PC-3 (cell line): Measurements from ENCODE around the gene PRKRIP1. TPM values are rescaled to one million over a fixed set of nuclear protein-coding genes. Genes with fewer than 3 reads are reported as not detected.

Experiments
- ATAC-seq: fragments of 200-7000 bp; cut with Tn5 transposase; 2 replicates; pipeline ENCODE4 v1.9.1; 2020; ENCODE audit warnings: mild to moderate bottlenecking, moderate library complexity
- BruUV-seq: library from RNA; stranded (reverse); fragments of 400-500 nt; replicated peaks from 2 replicates; lab custom pipeline; 2021; lab: Mats Ljungman, UMichigan
- CTCF ChIA-PET: fragments of 300-600 bp; sonication (Branson Sonifier 250); formaldehyde crosslinking; loops from one replicate; lab custom pipeline; 2022; ENCODE audit warnings: antibody characterized with exemption; lab: Charles Lee
- POLR2A ChIA-PET: fragments of 300-600 bp; sonication (Branson Sonifier 250); formaldehyde crosslinking; loops from one replicate; lab custom pipeline; 2022; ENCODE audit warnings: antibody characterized with exemption; ENCODE audit not compliant: unreplicated experiment; lab: Charles Lee
- DNase-seq: peaks from one replicate; pipeline ENCODE4 v3.0.0-alpha.2; 2015
- H2AFZ ChIP-seq: fragments of 300-600 bp; sonication (generic); 2 replicates; pipeline ENCODE4 v1.6.0; 2016; ENCODE audit warnings: antibody characterized with exemption, low read length
- H3F3A ChIP-seq: fragments of 300-600 bp; sonication (generic); one replicate; pipeline ENCODE4 v1.6.0; 2017; ENCODE audit warnings: antibody characterized with exemption, low read length, control low read depth, mild to moderate bottlenecking; ENCODE audit not compliant: unreplicated experiment
- H3K27ac ChIP-seq: fragments of 300-600 bp; sonication (generic); 2 replicates; pipeline ENCODE4 v1.5.1; 2016; ENCODE audit warnings: mild to moderate bottlenecking, low read length
- H3K27me3 ChIP-seq: fragments of 300-600 bp; sonication (generic); 2 replicates; pipeline ENCODE4 v1.6.1; 2016; ENCODE audit warnings: low read length, mixed read lengths
- H3K36me3 ChIP-seq: fragments of 300-600 bp; sonication (generic); 2 replicates; pipeline ENCODE4 v1.6.1; 2016; ENCODE audit warnings: low read depth, mixed run types, low read length, mixed read lengths
- H3K4me1 ChIP-seq: fragments of 300-600 bp; sonication (generic); 2 replicates; pipeline ENCODE4 v1.5.1; 2016; ENCODE audit warnings: low read length; ENCODE audit not compliant: insufficient read depth
- H3K4me2 ChIP-seq: fragments of 300-600 bp; sonication (generic); 2 replicates; pipeline ENCODE4 v1.6.0; 2016; ENCODE audit warnings: low read length
- H3K4me3 ChIP-seq: fragments of 300-600 bp; sonication (generic); 2 replicates; pipeline ENCODE4 v1.5.1; 2016; ENCODE audit warnings: mild to moderate bottlenecking, low read length, mixed read lengths
- H3K79me2 ChIP-seq: fragments of 300-600 bp; sonication (generic); 2 replicates; pipeline ENCODE4 v1.6.1; 2017; ENCODE audit warnings: low read length, mixed read lengths
- H3K9ac ChIP-seq: fragments of 300-600 bp; sonication (generic); 2 replicates; pipeline ENCODE4 v1.6.0; 2016; ENCODE audit warnings: mild to moderate bottlenecking, low read length
- H3K9me2 ChIP-seq: fragments of 300-600 bp; sonication (generic); replicated peaks from 2 replicates; pipeline ENCODE4 v1.6.1; 2016; ENCODE audit warnings: mixed run types, low read length, mixed read lengths
- H3K9me3 ChIP-seq: fragments of 300-600 bp; sonication (generic); 2 replicates; pipeline ENCODE4 v1.6.1; 2016; ENCODE audit warnings: low read length, mixed read lengths
- H4K20me1 ChIP-seq: fragments of 300-600 bp; sonication (generic); 2 replicates; pipeline ENCODE4 v1.6.1; 2016; ENCODE audit warnings: low read length, mixed read lengths
- EZH2 ChIP-seq: fragments of 300-600 bp; sonication (generic); IDR thresholded peaks from one replicate; pipeline ENCODE4 v1.6.1; 2017; ENCODE audit warnings: antibody characterized with exemption, mild to moderate bottlenecking, low read length; ENCODE audit not compliant: unreplicated experiment
- EZH2phosphoT487 ChIP-seq: fragments of 300-600 bp; sonication (generic); IDR thresholded peaks from 2 replicates; pipeline ENCODE4 v1.6.1; 2018; ENCODE audit warnings: mild to moderate bottlenecking, antibody characterized with exemption, low read length, borderline replicate concordance
- intact Hi-C: fragments of 100-400 bp; cut with micrococcal nuclease; formaldehyde crosslinking; loops from 2 replicates; pipeline ENCODE4 v1.9.0; 2023
- total RNA-seq: library from RNA; depleted of rRNA; stranded (reverse); fragments of >200 nt; gene quantifications from 2 replicates; pipeline ENCODE4 v1.2.3, GENCODE V29; 2014
- TF ChIP-seq, protein P1 (sequence below): fragments of 300-600 bp; sonication (generic); conservative IDR thresholded peaks from 2 replicates; pipeline ENCODE4 v1.5.1; 2017; ENCODE audit warnings: antibody characterized with exemption, low read depth, mild to moderate bottlenecking, low read length

PRKRIP1 gene
- total RNA-seq, 1 experiment from 2014 or later, result 28.9 TPM

DNA sequence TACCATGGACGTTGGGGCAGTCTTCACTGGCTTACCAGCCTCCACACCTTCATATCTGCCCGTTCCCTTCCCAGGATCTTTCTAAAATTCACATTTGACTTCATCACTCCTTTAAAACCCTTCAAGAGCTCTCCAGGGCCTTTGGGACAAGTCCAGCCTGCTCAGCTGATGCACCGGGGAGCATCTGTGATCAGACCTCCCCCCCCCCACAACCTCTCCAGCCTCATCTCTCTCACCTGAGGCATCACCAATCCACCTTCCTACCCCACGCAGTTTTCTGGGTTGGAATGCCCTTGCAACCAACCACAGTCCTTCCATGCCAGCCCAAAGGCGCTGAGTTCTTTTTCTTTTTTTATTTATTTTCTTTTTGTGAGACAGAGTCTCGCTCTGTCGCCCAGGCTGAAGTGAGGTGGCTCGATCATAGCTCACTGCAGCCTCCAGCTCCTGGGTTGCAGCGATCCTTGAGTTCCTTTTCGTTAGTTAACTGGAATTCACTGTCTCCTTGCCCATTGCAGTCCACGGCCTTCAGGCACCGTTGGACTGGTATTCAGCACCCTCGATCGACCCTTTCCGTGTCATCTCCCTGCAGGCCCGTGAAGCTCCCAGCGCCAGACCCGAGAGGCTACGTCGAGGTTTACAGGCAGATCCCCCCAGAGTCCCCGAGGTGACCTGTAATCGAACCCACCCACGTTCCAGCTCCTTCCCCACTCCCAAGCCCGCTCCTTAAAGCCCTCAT, 67.8 kb downstream of the PRKRIP1 start:
- ATAC-seq (peak; percentile 23), DNase-seq (no peak)
- intact Hi-C loops, result loop anchor here (2.0 kb wide), 1 partner anchor 59 kb away; no protein-coding TSS in a partner anchor
- H3K79me2 ChIP-seq, result peaks cover 24% of the 10 kb centered on the region
- no peaks in the 10 kb centered on the region for H4K20me1 ChIP-seq
- no peaks in the 10 kb centered on the region for H3F3A ChIP-seq
- no peak for TF ChIP-seq EZH2phosphoT487
- peaks cover 10% of the 10 kb centered on the region; the same call in 1 of the 2 replicates for H3K4me1 ChIP-seq
- peak overlapping the region; percentile 91 for H3K4me2 ChIP-seq
- CTCF ChIA-PET, result interaction anchor here (0.6 kb wide), 1 partner anchor 1968 kb away, joined by 6 read pairs; no protein-coding TSS in a partner anchor
- H3K27me3 ChIP-seq, result no peaks in the 10 kb centered on the region
- H3K36me3 ChIP-seq, result no peaks in the 10 kb centered on the region
- TSS peak; percentile 52 for BruUV-seq
- peak overlapping the region; percentile 82 for H3K9ac ChIP-seq
- no peaks in the 10 kb centered on the region for H3K9me2 ChIP-seq
- peak overlapping the region; percentile 90 for H3K4me3 ChIP-seq
- peak overlapping the region; percentile 96 for H2AFZ ChIP-seq
- POLR2A ChIA-PET, result no interaction called here
- no peak overlapping the region for H3K27ac ChIP-seq
- no peaks in the 10 kb centered on the region for H3K9me3 ChIP-seq

DNA sequence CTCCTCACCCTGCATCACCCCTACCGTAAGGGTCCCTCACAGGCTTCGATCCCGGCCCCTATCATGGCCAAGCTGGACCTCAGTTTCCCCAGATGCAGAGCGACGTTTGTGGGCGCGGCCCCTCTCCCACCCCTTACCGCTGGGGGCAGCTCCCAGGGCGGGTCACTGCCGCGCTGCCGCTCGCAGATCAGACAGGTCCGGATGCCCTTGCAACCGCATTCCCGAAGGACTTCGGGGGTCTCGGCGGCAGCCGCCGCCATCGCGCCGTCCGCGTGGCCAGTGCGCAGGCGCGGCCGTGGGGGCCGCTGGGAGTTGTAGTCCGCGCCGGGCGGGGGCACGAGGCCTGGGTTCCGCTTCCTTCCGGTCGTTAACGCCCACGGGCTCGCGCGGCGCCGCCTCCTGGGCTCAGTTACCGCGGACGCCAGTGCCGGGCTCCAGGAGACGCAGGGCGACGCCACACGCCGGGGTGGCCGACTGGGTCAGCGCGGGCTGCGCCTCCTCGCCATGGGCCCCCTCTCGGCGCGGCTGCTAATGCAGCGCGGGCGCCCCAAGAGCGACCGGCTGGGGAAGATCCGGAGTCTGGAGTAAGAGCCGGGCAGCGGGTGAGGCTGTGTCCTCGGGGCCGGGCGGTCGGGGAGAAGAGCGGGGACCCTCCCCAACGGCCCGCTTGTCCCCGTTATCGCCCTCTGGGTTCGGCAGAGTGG, 68.6 kb downstream of the PRKRIP1 start, which contains the start of the genes ALKBH4 and LRWD1:
ALKBH4 (minus strand) TSS at position 287 of the 704 bp plus-strand sequence; CDS start at position 260, 27 bp downstream.
LRWD1 (plus strand) TSS at position 408 of the 704 bp plus-strand sequence; CDS start at position 505, 97 bp downstream.
- TF ChIP-seq, protein P1, sequence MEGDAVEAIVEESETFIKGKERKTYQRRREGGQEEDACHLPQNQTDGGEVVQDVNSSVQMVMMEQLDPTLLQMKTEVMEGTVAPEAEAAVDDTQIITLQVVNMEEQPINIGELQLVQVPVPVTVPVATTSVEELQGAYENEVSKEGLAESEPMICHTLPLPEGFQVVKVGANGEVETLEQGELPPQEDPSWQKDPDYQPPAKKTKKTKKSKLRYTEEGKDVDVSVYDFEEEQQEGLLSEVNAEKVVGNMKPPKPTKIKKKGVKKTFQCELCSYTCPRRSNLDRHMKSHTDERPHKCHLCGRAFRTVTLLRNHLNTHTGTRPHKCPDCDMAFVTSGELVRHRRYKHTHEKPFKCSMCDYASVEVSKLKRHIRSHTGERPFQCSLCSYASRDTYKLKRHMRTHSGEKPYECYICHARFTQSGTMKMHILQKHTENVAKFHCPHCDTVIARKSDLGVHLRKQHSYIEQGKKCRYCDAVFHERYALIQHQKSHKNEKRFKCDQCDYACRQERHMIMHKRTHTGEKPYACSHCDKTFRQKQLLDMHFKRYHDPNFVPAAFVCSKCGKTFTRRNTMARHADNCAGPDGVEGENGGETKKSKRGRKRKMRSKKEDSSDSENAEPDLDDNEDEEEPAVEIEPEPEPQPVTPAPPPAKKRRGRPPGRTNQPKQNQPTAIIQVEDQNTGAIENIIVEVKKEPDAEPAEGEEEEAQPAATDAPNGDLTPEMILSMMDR, result 0 out of 2 replicates have a peak, but pooled peaks have one; percentile 15
- TF ChIP-seq EZH2, result no peak
- no peaks in the 10 kb centered on the region; the same call in 1 of the 2 replicates for H3K36me3 ChIP-seq
- peak within 1 kb of the TSS; percentile 90 for H3K4me3 ChIP-seq
- peak within 1 kb of the TSS; percentile 82 for H3K9ac ChIP-seq
- ChIA-PET CTCF (interaction anchor here (0.6 kb wide), 2 partner anchors 187 to 1968 kb away, joined by 6 to 13 read pairs; no protein-coding TSS in a partner anchor), POLR2A (interaction anchor here (0.5 to 0.6 kb wide), 3 partner anchors 21 to 1926 kb away, joined by 5 to 6 read pairs (median 6); partner anchors contain the start of gene AGFG2)
- BruUV-seq, result no TSS peak
- H3K9me3 ChIP-seq, result no peaks in the 10 kb centered on the region
- DNase-seq, result peak; percentile 88
- no peaks in the 10 kb centered on the region for H4K20me1 ChIP-seq
- H3K4me2 ChIP-seq, result peak within 1 kb of the TSS; percentile 91
- no peaks in the 10 kb centered on the region for H3F3A ChIP-seq
- H3K27ac ChIP-seq, result no peak within 1 kb of the TSS
- peak within 1 kb of the TSS; percentile 96 for H2AFZ ChIP-seq
- peaks cover 10% of the 10 kb centered on the region; the same call in 1 of the 2 replicates for H3K4me1 ChIP-seq
- H3K27me3 ChIP-seq, result no peaks in the 10 kb centered on the region
- intact Hi-C loops, result loop anchor here (2.0 kb wide), 1 partner anchor 60 kb away; no protein-coding TSS in a partner anchor
- no peaks in the 10 kb centered on the region for H3K9me2 ChIP-seq
- peak; percentile 90 for ATAC-seq
- H3K79me2 ChIP-seq, result peaks cover 24% of the 10 kb centered on the region

DNA sequence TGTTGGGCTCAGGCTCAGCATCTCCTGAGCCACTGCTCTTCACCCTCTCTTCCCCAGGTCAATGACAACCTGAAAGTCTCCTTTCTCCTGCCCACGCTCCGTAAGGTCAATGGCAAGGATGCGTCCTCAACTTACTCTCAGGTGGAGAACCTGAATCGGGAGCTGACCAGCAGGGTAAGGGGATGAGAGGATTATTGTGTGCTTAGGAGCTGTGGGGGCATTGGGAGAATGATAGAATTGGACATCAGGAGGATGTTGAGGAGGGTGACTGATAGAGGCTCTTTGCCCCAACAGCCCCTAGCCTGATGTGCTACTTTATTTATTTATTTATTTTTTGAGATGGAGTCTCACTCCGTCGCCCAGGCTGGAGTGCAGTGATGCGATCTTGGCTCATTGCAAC, 69.9 kb downstream of the PRKRIP1 start:
- H3K79me2 ChIP-seq, result peaks cover 24% of the 10 kb centered on the region
- H2AFZ ChIP-seq, result no peak overlapping the region
- H3K9ac ChIP-seq, result no peak overlapping the region; the same call in 1 of the 2 replicates
- no peaks in the 10 kb centered on the region for H3F3A ChIP-seq
- no peaks in the 10 kb centered on the region; the same call in 1 of the 2 replicates for H3K36me3 ChIP-seq
- ATAC-seq (no peak), DNase-seq (no peak)
- ChIA-PET CTCF (no interaction called here), POLR2A (no interaction called here)
- peak overlapping the region; percentile 90 for H3K4me3 ChIP-seq
- H3K9me3 ChIP-seq, result no peaks in the 10 kb centered on the region
- no peaks in the 10 kb centered on the region for H4K20me1 ChIP-seq
- H3K27ac ChIP-seq, result no peak overlapping the region
- peaks cover 10% of the 10 kb centered on the region; the same call in 1 of the 2 replicates for H3K4me1 ChIP-seq
- BruUV-seq, result no TSS peak
- no peaks in the 10 kb centered on the region for H3K27me3 ChIP-seq
- H3K4me2 ChIP-seq, result peak overlapping the region; percentile 91
- intact Hi-C loops, result no loop called here
- TF ChIP-seq, protein P1, result no peak
- no peak for TF ChIP-seq EZH2phosphoT487
- no peak for TF ChIP-seq EZH2
- no peaks in the 10 kb centered on the region for H3K9me2 ChIP-seq
